HG03064 (cell line): ENCODE data around the gene OR2T29.
"Not testable (repeated sequence)": the region's sequence is repeated elsewhere in the genome, so short reads cannot be mapped to it uniquely, and the experiment has no call there.

ENCODE experiments used
- ATAC-seq: cut with Tn5 transposase; IDR thresholded peaks from one replicate; pipeline ENCODE4 v1.9.1; 2021; ENCODE audit warnings: low read depth; ENCODE audit not compliant: unreplicated experiment

Gene OR2T29

DNA sequence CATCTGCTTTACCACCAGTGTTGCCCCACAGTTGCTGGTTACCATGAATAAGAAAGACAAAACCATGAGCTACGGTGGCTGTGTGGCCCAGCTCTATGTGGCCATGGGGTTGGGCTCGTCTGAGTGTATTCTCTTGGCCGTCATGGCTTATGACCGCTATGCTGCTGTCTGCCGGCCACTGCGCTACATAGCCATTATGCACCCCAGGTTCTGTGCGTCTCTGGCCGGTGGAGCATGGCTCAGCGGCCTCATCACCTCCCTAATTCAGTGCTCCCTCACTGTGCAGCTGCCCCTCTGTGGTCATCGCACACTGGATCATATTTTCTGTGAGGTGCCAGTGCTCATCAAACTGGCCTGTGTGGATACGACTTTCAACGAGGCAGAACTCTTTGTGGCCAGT, 40.7 kb downstream of the OR2T29 start:
- ATAC-seq: no peak

DNA sequence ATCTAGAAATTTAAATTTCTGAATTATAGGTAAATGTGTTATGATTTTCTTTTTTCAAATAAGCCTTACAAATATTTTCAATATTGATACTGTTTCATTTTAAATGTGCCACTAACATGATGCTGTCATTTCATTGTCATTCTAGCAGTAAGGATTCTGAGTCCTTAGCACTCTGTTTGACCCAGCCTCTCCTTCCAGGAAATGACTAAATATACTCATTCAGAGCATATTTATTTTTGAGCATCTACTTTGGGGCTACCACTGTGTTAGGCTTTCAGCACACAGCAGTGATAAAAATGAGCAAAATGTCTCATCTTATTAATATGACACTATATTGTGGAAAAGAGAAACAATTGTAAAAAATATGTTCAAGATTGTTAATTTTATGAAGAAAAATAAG, 52.4 kb downstream of the OR2T29 start:
- not testable (repeated sequence) for ATAC-seq

DNA sequence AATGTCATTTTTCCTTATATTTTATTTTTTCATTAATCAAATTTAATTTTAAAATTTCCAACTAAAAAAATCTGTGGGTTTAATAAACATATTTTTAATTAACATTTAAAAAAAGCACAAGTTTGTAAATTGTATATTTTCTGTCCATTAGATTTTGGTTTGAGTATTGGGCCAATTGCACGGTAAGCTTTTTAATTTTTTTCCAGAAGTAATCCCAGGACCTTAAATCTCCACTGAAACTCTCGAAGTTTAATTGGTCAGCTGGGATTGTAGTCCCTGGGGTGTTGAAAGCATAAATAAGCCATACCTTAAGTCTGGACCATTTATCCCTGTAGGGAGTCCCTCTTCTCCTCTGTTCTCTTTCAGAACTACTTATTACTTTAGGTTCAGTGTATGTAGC, 54.8 kb downstream of the OR2T29 start, which contains the start of gene OR2G6:
TSS of gene OR2G6 (plus strand) at position 301 of the 400 bp plus-strand sequence. CDS start 13,574 bp downstream, outside the sequence.
- ATAC-seq: not testable (repeated sequence)
